ENCODE measurements around the gene MEGF6. TPM values are rescaled to one million over a fixed set of nuclear protein-coding genes. Genes with fewer than 3 reads are reported as not detected.

Gene MEGF6
- total and polyA plus RNA-seq, 2 donors (not counting 3 experiments of a cell fraction or from before 2014, with no cell fraction given) = 22.5 to 63.7 TPM

DNA sequence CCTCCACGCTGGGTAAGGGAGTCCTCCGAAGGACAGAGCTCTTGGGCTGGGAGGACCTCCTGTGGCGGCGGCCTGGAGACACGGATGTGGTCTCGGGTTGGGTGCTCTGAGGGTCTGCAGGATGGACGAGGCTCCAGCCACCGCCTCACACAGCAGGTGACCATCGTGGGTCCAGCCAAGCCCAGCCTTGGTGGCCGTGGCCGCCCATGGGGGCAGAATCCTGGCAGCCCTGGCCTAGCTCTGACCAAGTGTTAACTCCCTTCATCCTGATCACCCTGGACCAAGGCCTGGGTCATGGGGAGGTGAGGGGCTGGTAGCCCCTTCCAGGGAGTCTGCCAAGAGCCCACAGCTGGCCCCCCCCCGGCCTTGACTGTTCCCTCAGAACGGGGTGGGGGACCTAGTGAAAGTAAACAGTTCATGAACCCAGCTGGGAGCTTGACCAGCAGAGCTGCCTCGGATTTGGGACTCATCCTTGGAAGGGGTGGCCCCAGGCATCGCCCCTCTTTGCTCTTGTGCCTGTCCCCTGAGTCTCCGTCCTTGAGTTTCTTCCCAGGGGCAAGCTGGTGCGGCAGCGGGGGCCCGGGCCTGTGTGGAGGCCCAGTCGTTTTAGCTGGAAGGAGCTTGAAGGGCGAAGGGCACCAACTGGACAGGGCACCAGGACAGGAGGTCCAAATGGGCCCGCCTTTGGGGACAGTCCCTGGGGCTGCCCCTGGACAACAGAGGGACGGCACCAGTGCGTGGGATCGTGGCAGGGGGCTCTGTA lies 139.0 kb downstream of the MEGF6 start:
- Histone ChIP-seq H3K9ac (replicated peaks; ENCODE audit: extremely low read depth, insufficient read depth, low read length) (no peak overlapping the region), H3K4me1 (ENCODE audit: control insufficient read depth, extremely low read depth, insufficient read depth, low read length) (peaks cover 4% of the 10 kb centered on the region), H2AFZ (ENCODE audit: low read depth, low read length) (no peak overlapping the region), H3K27me3 (ENCODE audit: control insufficient read depth in 2 of 2, insufficient read depth in 2 of 2, low read length in 2 of 2) (no peaks in the 10 kb centered on the region), H3K9me1 (replicated peaks; ENCODE audit: control insufficient read depth, extremely low read depth, insufficient read depth, low read length) (no peaks in the 10 kb centered on the region), H4K20me1 (replicated peaks; ENCODE audit: control insufficient read depth, extremely low read depth, insufficient read depth, low read length) (no peaks in the 10 kb centered on the region), H3K36me3 (ENCODE audit: control insufficient read depth in 2 of 2, extremely low read depth in 1 of 2, insufficient read depth in 2 of 2, low read length in 2 of 2) (no peaks in the 10 kb centered on the region), H3K4me3 (replicated peaks in 1 of 3; ENCODE audit: insufficient read depth in 1 of 3, low read depth in 1 of 3, low read length in 3 of 3) (no peak overlapping the region), H3K9me3 (replicated peaks; ENCODE audit: control insufficient read depth, insufficient read depth, low read length) (no peaks in the 10 kb centered on the region), H3K79me2 (ENCODE audit: control insufficient read depth, insufficient read depth, low read length) (no peaks in the 10 kb centered on the region), H3K27ac (ENCODE audit: insufficient read depth, low read depth, low read length) (no peak overlapping the region), H3K4me2 (ENCODE audit: insufficient read depth, low read length) (no peak overlapping the region)
- DNase-seq (ENCODE audit: low read depth, low spot score) (no peak), FAIRE-seq (no peak)
- POLR2A ChIA-PET = no interaction called here
- TF ChIP-seq POLR2AphosphoS5 (IDR thresholded peaks at IDR 0.05; ENCODE audit: insufficient read depth, low read depth, low read length) (no peak), JUN (IDR thresholded peaks at IDR 0.05; ENCODE audit: borderline replicate concordance, insufficient read depth, insufficient read length, low read depth) (no peak), GATA2 (IDR thresholded peaks at IDR 0.05; ENCODE audit: insufficient read depth, insufficient read length, low read depth, low read length) (no peak), FOS (IDR thresholded peaks at IDR 0.05; ENCODE audit: borderline replicate concordance, insufficient read depth, low read length) (no peak), MYC (IDR thresholded peaks at IDR 0.05; ENCODE audit: low read depth, low read length) (no peak), POLR2A (IDR thresholded peaks at IDR 0.05; ENCODE audit: low read depth, low read length) (no peak), EZH2 (IDR thresholded peaks at IDR 0.05; ENCODE audit: borderline replicate concordance, low read depth, low read length, severe bottlenecking) (no peak), CTCF (IDR thresholded peaks at IDR 0.05; ENCODE audit: extremely low read depth in 1 of 2, insufficient read depth in 1 of 2, low read depth in 1 of 2, low read length in 2 of 2) (no peak)
- TF ChIP-seq, protein P1, sequence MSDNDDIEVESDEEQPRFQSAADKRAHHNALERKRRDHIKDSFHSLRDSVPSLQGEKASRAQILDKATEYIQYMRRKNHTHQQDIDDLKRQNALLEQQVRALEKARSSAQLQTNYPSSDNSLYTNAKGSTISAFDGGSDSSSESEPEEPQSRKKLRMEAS (IDR thresholded peaks at IDR 0.05; ENCODE audit: insufficient read depth, insufficient read length) = no peak
- CTCF ChIA-PET = interaction anchor here (0.9 to 3.8 kb wide), 9 partner anchors 10 to 157 kb away, joined by 3 to 82 read pairs (median 7); no protein-coding TSS in a partner anchor
- BruUV-seq (replicated peaks) = no TSS peak
- intact Hi-C loops (cut with micrococcal nuclease) (no loop called here), dilution Hi-C loops (cut with MboI; ENCODE audit: extremely low pct_ligation_motif_present, low sequenced_read_pairs) (no loop called here)

Measured in endothelial cell of umbilical vein (primary cell).